Left ventricle myocardium inferior (tissue), 1 donor: ENCODE measurements around the gene SAYSD1. TPM values are rescaled to one million over a fixed set of nuclear protein-coding genes. Genes with fewer than 3 reads are reported as not detected.
A peak's percentile ranks its signal among the peaks of the same experiment; 100 is the strongest.

Source experiments
- DNase-seq: peaks from one replicate; pipeline ENCODE4 v3.0.0-alpha.2; 2020
- H3K27ac ChIP-seq: fragments of 200-600 bp; replicated peaks from 2 replicates; pipeline ENCODE4 v1.8.0; 2021
- H3K27me3 ChIP-seq: fragments of 200-600 bp; 2 replicates; pipeline ENCODE4 v1.8.0; 2021; ENCODE audit warnings: low read depth
- H3K36me3 ChIP-seq: fragments of 200-600 bp; 2 replicates; pipeline ENCODE4 v1.8.0; 2021
- H3K4me1 ChIP-seq: fragments of 200-600 bp; 2 replicates; pipeline ENCODE4 v1.8.0; 2021
- H3K4me3 ChIP-seq: fragments of 200-600 bp; 2 replicates; pipeline ENCODE4 v1.8.0; 2021; ENCODE audit warnings: mild to moderate bottlenecking, moderate library complexity
- H3K9me3 ChIP-seq: fragments of 200-600 bp; replicated peaks from 2 replicates; pipeline ENCODE4 v1.8.0; 2021
- CTCF ChIP-seq: fragments of 200-600 bp; IDR thresholded peaks from 2 replicates; pipeline ENCODE4 v1.8.0; 2021; ENCODE audit warnings: antibody characterized with exemption, mild to moderate bottlenecking, borderline replicate concordance
- intact Hi-C: fragments of 100-400 bp; cut with micrococcal nuclease; formaldehyde crosslinking; loops from one replicate; pipeline ENCODE4 v1.11.0; 2022
- total RNA-seq: library from RNA; stranded (reverse); fragmentation: NEBNext Ultra II Directional; extraction: Animal tissue kit (Norgen Biotek cat#: 25700); gene quantifications from one replicate; pipeline ENCODE4 v1.2.1, GENCODE V29; 2021
- donor health status: DM: no; HTN: yes; CAD: no; lungs with severe emphysema.

The SAYSD1 gene
- total RNA-seq, 1 donor from 2014 or later = 10.0 TPM

- no peak for TF ChIP-seq CTCF
- DNase-seq = no peak
- Histone ChIP-seq H3K36me3 (peaks cover 4% of the 10 kb centered on the region), H3K4me1 (peaks cover 66% of the 10 kb centered on the region), H3K27me3 (peaks cover 35% of the 10 kb centered on the region), H3K9me3 (no peaks in the 10 kb centered on the region), H3K27ac (peak overlapping the region; percentile 81), H3K4me3 (no peak overlapping the region)
- intact Hi-C loops = no loop called here
Measured at GRCh38 chr6:39061182-39061581, 53.8 kb downstream of the SAYSD1 start.

- intact Hi-C loops = no loop called here
- H3K4me3 ChIP-seq = no peak overlapping the region
- peaks cover 70% of the 10 kb centered on the region for H3K4me1 ChIP-seq
- no peaks in the 10 kb centered on the region for H3K9me3 ChIP-seq
- no peak for TF ChIP-seq CTCF
- peaks cover 4% of the 10 kb centered on the region for H3K36me3 ChIP-seq
- DNase-seq = no peak
- peak overlapping the region; percentile 81 for H3K27ac ChIP-seq
- peaks cover 35% of the 10 kb centered on the region for H3K27me3 ChIP-seq
Measured at GRCh38 chr6:39060467-39061160, 54.4 kb downstream of the SAYSD1 start.

GRCh38 chr6:39059496-39060310, 55.3 kb downstream of the SAYSD1 start:
- TF ChIP-seq CTCF = no peak
- intact Hi-C loops = no loop called here
- Histone ChIP-seq H3K4me1 (peaks cover 68% of the 10 kb centered on the region), H3K9me3 (no peaks in the 10 kb centered on the region), H3K36me3 (peaks cover 4% of the 10 kb centered on the region), H3K4me3 (no peak overlapping the region), H3K27ac (peak overlapping the region; percentile 81), H3K27me3 (peaks cover 35% of the 10 kb centered on the region)
- DNase-seq = no peak

DNA sequence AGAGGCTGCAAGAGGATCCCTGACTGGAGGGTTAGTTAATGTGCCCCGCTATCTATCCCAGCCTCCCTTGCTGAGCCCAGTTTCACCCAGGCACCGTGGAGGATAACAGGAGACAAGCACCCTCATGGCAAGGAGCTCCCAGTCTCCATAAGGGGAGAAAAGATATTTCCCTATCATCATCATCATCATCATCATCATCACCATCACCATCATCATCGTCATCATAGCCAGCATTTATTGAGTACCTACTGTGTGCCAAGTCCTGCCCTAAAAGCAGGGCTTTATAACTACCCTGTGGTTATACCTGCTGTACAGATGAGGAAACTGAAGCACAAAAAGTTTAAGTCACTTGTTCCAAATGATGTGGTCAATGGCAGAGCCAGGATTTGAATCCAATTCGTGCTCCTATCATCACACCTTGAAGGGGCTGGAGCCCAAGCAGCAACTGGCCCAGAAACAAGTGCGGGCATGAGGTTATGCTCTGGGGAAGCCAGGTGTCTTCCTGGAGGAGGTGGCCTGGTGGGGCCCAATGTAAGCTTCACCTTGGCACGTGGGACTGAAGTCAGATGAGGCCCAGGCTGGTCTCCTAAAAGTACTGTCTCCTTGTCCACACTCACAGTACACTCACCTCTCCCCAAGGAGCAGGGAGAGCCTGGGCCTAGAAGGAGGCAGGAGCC, 56.4 kb downstream of the SAYSD1 start:
- H3K9me3 ChIP-seq = no peaks in the 10 kb centered on the region
- no peak for DNase-seq
- peaks cover 73% of the 10 kb centered on the region for H3K4me1 ChIP-seq
- intact Hi-C loops = no loop called here
- TF ChIP-seq CTCF = no peak
- H3K27me3 ChIP-seq = peaks cover 35% of the 10 kb centered on the region
- no peak overlapping the region for H3K27ac ChIP-seq
- peaks cover 4% of the 10 kb centered on the region for H3K36me3 ChIP-seq
- H3K4me3 ChIP-seq = no peak overlapping the region

- H3K9me3 ChIP-seq = no peaks in the 10 kb centered on the region
- intact Hi-C loops = no loop called here
- DNase-seq = no peak
- peak overlapping the region; percentile 3 for H3K27ac ChIP-seq
- no peak for TF ChIP-seq CTCF
- peaks cover 4% of the 10 kb centered on the region for H3K36me3 ChIP-seq
- peaks cover 35% of the 10 kb centered on the region for H3K27me3 ChIP-seq
- no peak overlapping the region for H3K4me3 ChIP-seq
- peaks cover 67% of the 10 kb centered on the region for H3K4me1 ChIP-seq
Measured at GRCh38 chr6:39057251-39058155, 57.5 kb downstream of the SAYSD1 start.
